Tibial nerve (tissue), 4 donors: ENCODE measurements around the gene MTCL1. TPM values are rescaled to one million over a fixed set of nuclear protein-coding genes. Genes with fewer than 3 reads are reported as not detected.

Experiments
- DNase-seq, 2 donors: peaks; one replicate each; pipeline ENCODE4 v3.0.0-alpha.2; 2019; ENCODE audit warnings: low spot score in 2 of 2
- H3K27ac ChIP-seq, 4 donors: fragments of 200-600 bp; sonication (generic) in 3 of 4; one replicate each; pipeline ENCODE4 v1.5.1; 2017 to 2019; ENCODE audit warnings: mild to moderate bottlenecking in 1 of 4
- H3K27me3 ChIP-seq, 2 donors: fragments of 200-600 bp; sonication (generic) in 1 of 2; one replicate each; pipeline versions ENCODE4 v1.5.1 to v1.6.0; 2017 to 2019
- H3K36me3 ChIP-seq, 3 donors: fragments of 200-600 bp; sonication (generic); one replicate each; pipeline ENCODE4 v1.5.1; 2018 to 2019
- H3K4me1 ChIP-seq, 4 donors: fragments of 200-600 bp; sonication (generic) in 3 of 4; one replicate each; pipeline ENCODE4 v1.5.1; 2017 to 2019
- H3K4me3 ChIP-seq, 4 donors: fragments of 200-600 bp; sonication (generic) in 3 of 4; one replicate each; pipeline ENCODE4 v1.5.1; 2017 to 2019; ENCODE audit warnings: mild to moderate bottlenecking in 1 of 4, moderate library complexity in 1 of 4
- H3K9me3 ChIP-seq, 4 donors: fragments of 200-600 bp; sonication (generic) in 3 of 4; one replicate each; pipeline ENCODE4 v1.5.1; 2017 to 2019
- CTCF ChIP-seq, 5 experiments: fragments of 200-600 bp in 3 of 5; fragments of 450-650 bp in 2 of 5; sonication (generic) in 3 of 5; IDR thresholded peaks; one replicate each; pipeline ENCODE4 v1.5.1; 2016 to 2019; ENCODE audit warnings: antibody characterized with exemption in 5 of 5, mild to moderate bottlenecking in 3 of 5, moderate library complexity in 2 of 5
- EP300 ChIP-seq, 2 donors: sonication (generic); formaldehyde crosslinking; IDR thresholded peaks; one replicate each; pipeline ENCODE4 v1.6.1; 2017; ENCODE audit warnings: antibody characterized with exemption in 2 of 2, mild to moderate bottlenecking in 1 of 2
- POLR2A ChIP-seq, 2 donors: fragments of 450-650 bp; IDR thresholded peaks; one replicate each; pipeline ENCODE4 v1.6.1; 2017; ENCODE audit warnings: antibody characterized with exemption in 2 of 2, mild to moderate bottlenecking in 2 of 2, moderate library complexity in 2 of 2
- WGBS, 2 donors: methylation state at CpG; one replicate each; pipeline ENCODE4 v1.1.5; 2018; 5-methylcytosine and 5-hydroxymethylcytosine counted together
- total RNA-seq, 4 donors: library from RNA; depleted of rRNA; stranded (reverse); fragments of >200 nt; gene quantifications; one replicate each; pipeline ENCODE4 v1.1.0, GENCODE V29; 2016

The MTCL1 gene
- total RNA-seq, 4 donors from 2014 or later, result 4.6 to 18.3 (median 5.3) TPM

GRCh38 chr18:8842506-8842905 is 137.2 kb downstream of the MTCL1 start:
- H3K36me3 ChIP-seq, result no peaks in the 10 kb centered on the region
- TF ChIP-seq POLR2A (IDR thresholded peaks at IDR 0.05) (no peak), EP300 (IDR thresholded peaks at IDR 0.05) (no peak), CTCF (IDR thresholded peaks at IDR 0.05) (no peak)
- H3K4me3 ChIP-seq, result no peak overlapping the region
- WGBS, 2 donors, result 82 to 85% methylated on average over 5 of the region's 5 CpGs
- no peaks in the 10 kb centered on the region for H3K27me3 ChIP-seq
- H3K4me1 ChIP-seq, result no peaks in the 10 kb centered on the region
- H3K9me3 ChIP-seq, result no peaks in the 10 kb centered on the region
- no peak overlapping the region for H3K27ac ChIP-seq
- no peak for DNase-seq

- Histone ChIP-seq H3K4me1 (no peaks in the 10 kb centered on the region), H3K4me3 (no peak overlapping the region), H3K27me3 (no peaks in the 10 kb centered on the region), H3K36me3 (no peaks in the 10 kb centered on the region), H3K27ac (no peak overlapping the region), H3K9me3 (no peaks in the 10 kb centered on the region)
- TF ChIP-seq EP300 (IDR thresholded peaks at IDR 0.05) (no peak), CTCF (IDR thresholded peaks at IDR 0.05) (no peak), POLR2A (IDR thresholded peaks at IDR 0.05) (no peak)
- 46 to 67% methylated on average over 1 of the region's 1 CpG for WGBS, 2 donors
- DNase-seq, result no peak
Measured at GRCh38 chr18:8843005-8843404, 137.6 kb downstream of the MTCL1 start.

- H3K27ac ChIP-seq, result no peak overlapping the region
- WGBS, 2 donors, result 68 to 78% methylated on average over 16 of the region's 16 CpGs
- no peaks in the 10 kb centered on the region for H3K4me1 ChIP-seq
- DNase-seq, result no peak
- H3K9me3 ChIP-seq, result no peaks in the 10 kb centered on the region
- H3K27me3 ChIP-seq, result no peaks in the 10 kb centered on the region
- no peaks in the 10 kb centered on the region for H3K36me3 ChIP-seq
- no peak for TF ChIP-seq EP300 (IDR thresholded peaks at IDR 0.05)
- no peak for TF ChIP-seq POLR2A (IDR thresholded peaks at IDR 0.05)
- TF ChIP-seq CTCF (IDR thresholded peaks at IDR 0.05), result no peak
- no peak overlapping the region for H3K4me3 ChIP-seq
Measured at GRCh38 chr18:8844721-8845148, 139.4 kb downstream of the MTCL1 start.

- Histone ChIP-seq H3K27ac (no peak overlapping the region), H3K4me3 (no peak overlapping the region), H3K27me3 (no peaks in the 10 kb centered on the region), H3K9me3 (peaks cover 0 to 3% (median 0%) of the 10 kb centered on the region in 4 donors), H3K4me1 (no peaks in the 10 kb centered on the region), H3K36me3 (no peaks in the 10 kb centered on the region)
- no peak for DNase-seq
- TF ChIP-seq POLR2A (IDR thresholded peaks at IDR 0.05) (no peak), CTCF (IDR thresholded peaks at IDR 0.05) (no peak), EP300 (IDR thresholded peaks at IDR 0.05) (no peak)
- WGBS, 2 donors, result 93 to 95% methylated on average over 7 of the region's 7 CpGs
Measured at GRCh38 chr18:8845506-8845905, 140.2 kb downstream of the MTCL1 start.

GRCh38 chr18:8847066-8847755 is 141.9 kb downstream of the MTCL1 start:
- Histone ChIP-seq H3K4me3 (no peak overlapping the region), H3K36me3 (no peaks in the 10 kb centered on the region), H3K27ac (no peak overlapping the region), H3K9me3 (peaks cover 0 to 6% (median 0%) of the 10 kb centered on the region in 4 donors), H3K27me3 (no peaks in the 10 kb centered on the region), H3K4me1 (no peaks in the 10 kb centered on the region)
- 79 to 85% methylated on average over 6 of the region's 6 CpGs for WGBS, 2 donors
- TF ChIP-seq CTCF (IDR thresholded peaks at IDR 0.05) (no peak), EP300 (IDR thresholded peaks at IDR 0.05) (no peak), POLR2A (IDR thresholded peaks at IDR 0.05) (no peak)
- no peak for DNase-seq
